Esophagus squamous epithelium (tissue), 4 donors: ENCODE data around the gene ZNG1A.
"Not testable (repeated sequence)": the region's sequence is repeated elsewhere in the genome, so short reads cannot be mapped to it uniquely, and the experiment has no call there.

Experiments used
- POLR2A ChIP-seq, 4 donors: fragments of 450-650 bp; IDR thresholded peaks; one replicate each; pipeline ENCODE4 v1.6.1; 2017; ENCODE audit warnings: antibody characterized with exemption in 4 of 4, mild to moderate bottlenecking in 4 of 4, moderate library complexity in 3 of 4
- TF ChIP-seq, protein P1 (sequence below), 6 experiments: fragments of 450-650 bp in 4 of 6; fragments of 200-600 bp in 2 of 6; sonication (generic) in 2 of 6; IDR thresholded peaks; one replicate each; pipeline ENCODE4 v1.5.1; 2016 to 2019; ENCODE audit warnings: antibody characterized with exemption in 6 of 6, mild to moderate bottlenecking in 4 of 6, moderate library complexity in 4 of 6

DNA sequence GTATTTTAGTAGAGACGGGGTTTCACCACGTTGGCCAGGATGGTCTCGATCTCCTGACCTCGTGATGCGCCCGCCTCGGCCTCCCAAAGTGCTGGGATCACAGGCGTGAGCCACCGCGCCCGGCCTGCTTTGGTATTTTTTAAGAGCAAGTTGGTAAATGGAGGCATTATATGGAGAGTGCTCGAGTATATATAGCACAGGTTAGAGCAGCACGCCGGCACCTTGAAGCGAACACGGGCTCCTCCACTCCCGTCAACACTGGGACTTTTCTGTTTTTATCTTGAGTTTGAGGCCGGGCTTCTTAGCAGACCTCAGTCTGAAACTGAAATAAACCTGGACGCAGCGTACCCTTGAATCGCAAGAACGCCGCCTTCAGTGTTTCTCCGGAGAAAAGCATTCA is 35.0 kb upstream of the ZNG1A start:
- TF ChIP-seq, protein P1, sequence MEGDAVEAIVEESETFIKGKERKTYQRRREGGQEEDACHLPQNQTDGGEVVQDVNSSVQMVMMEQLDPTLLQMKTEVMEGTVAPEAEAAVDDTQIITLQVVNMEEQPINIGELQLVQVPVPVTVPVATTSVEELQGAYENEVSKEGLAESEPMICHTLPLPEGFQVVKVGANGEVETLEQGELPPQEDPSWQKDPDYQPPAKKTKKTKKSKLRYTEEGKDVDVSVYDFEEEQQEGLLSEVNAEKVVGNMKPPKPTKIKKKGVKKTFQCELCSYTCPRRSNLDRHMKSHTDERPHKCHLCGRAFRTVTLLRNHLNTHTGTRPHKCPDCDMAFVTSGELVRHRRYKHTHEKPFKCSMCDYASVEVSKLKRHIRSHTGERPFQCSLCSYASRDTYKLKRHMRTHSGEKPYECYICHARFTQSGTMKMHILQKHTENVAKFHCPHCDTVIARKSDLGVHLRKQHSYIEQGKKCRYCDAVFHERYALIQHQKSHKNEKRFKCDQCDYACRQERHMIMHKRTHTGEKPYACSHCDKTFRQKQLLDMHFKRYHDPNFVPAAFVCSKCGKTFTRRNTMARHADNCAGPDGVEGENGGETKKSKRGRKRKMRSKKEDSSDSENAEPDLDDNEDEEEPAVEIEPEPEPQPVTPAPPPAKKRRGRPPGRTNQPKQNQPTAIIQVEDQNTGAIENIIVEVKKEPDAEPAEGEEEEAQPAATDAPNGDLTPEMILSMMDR (IDR thresholded peaks at IDR 0.05) = not testable (repeated sequence)
- not testable (repeated sequence) for TF ChIP-seq POLR2A (IDR thresholded peaks at IDR 0.05)
